ENCODE data around the gene TACC2. TPM values are rescaled to one million over a fixed set of nuclear protein-coding genes. Genes with fewer than 3 reads are reported as not detected.
"Not testable (repeated sequence)": the region's sequence is repeated elsewhere in the genome, so short reads cannot be mapped to it uniquely, and the experiment has no call there.

Gene TACC2
- total RNA-seq, 1 donor from 2014 or later = not detected

- H3K9me3 Mint-ChIP-seq = no peaks in the 10 kb centered on the region
- intact Hi-C loops (cut with micrococcal nuclease) = no loop called here
- H3K36me3 Mint-ChIP-seq (ENCODE audit: low read depth) = no peaks in the 10 kb centered on the region
- no peaks in the 10 kb centered on the region for H3K4me1 Mint-ChIP-seq
- no peaks in the 10 kb centered on the region for H3K27me3 Mint-ChIP-seq
- no peak overlapping the region for H3K27ac Mint-ChIP-seq
- no peak for DNase-seq
- H3K4me3 Mint-ChIP-seq = no peak overlapping the region
These were observed 203.1 kb downstream of the TACC2 start for GRCh38 chr10:122191936-122192541.

DNA sequence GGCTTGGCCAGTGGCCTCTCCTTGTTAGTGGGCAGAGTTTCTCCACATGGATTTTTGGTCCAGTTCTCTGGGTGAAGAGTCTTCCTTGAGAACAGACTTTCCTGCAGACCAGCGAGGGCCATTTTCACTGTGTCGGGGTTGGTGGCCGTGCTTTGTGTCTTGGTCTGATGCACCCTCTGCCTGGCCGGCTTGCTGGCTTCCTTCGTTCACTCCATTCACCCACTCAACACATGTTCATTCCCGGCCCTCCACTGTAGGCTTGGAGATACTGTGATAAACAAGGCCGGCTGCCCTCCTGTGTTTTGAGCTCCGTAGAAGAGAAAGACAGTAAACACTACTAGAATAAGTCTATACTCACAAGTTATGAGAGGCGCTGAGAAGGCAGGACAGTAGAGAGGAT lies 205.3 kb downstream of the TACC2 start:
- H3K4me3 Mint-ChIP-seq = no peak overlapping the region
- no peaks in the 10 kb centered on the region for H3K36me3 Mint-ChIP-seq (ENCODE audit: low read depth)
- intact Hi-C loops (cut with micrococcal nuclease) = no loop called here
- H3K27ac Mint-ChIP-seq = no peak overlapping the region
- DNase-seq = no peak
- no peaks in the 10 kb centered on the region for H3K27me3 Mint-ChIP-seq
- no peaks in the 10 kb centered on the region for H3K4me1 Mint-ChIP-seq
- H3K9me3 Mint-ChIP-seq = no peaks in the 10 kb centered on the region

GRCh38 chr10:122196218-122196617 lies 207.3 kb downstream of the TACC2 start:
- H3K9me3 Mint-ChIP-seq = no peaks in the 10 kb centered on the region
- intact Hi-C loops (cut with micrococcal nuclease) = no loop called here
- no peak for DNase-seq

DNA sequence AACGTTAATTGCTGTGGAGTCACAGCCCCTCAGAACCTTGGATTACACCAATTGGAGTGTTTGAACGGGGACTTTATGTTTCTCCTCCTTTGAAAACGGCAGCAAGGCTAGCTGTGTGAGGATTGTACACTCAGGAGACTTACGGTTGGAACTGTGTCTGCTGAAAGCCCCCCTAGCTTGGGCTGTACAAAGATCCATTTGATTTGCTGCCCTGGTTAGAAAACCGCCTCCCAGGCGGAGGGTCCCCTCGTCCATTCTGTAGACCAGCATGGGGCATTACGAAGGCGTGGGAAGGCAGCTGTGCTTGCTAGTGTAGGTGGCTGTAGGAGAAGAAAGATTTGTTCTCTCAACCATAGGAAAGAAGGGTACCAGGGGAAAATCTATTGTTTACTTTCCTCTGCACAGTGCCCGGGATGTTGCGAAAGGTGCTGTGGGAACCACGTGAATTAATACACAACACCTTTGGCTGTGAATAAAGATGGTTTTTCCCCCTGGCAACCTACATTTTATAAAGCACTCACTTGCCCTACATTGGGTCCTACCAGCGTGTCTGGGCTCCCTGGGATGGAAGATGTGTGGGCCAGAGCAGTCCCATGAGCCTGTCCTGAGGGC lies 208.8 kb downstream of the TACC2 start:
- no peak for DNase-seq
- Mint-ChIP-seq H3K4me3 (no peak overlapping the region), H3K36me3 (ENCODE audit: low read depth) (no peaks in the 10 kb centered on the region), H3K9me3 (no peaks in the 10 kb centered on the region), H3K27me3 (no peaks in the 10 kb centered on the region), H3K27ac (no peak overlapping the region), H3K4me1 (no peaks in the 10 kb centered on the region)
- intact Hi-C loops (cut with micrococcal nuclease) = no loop called here

More at GRCh38 chr10:122196218-122196617, 207.3 kb downstream of the TACC2 start:
- Mint-ChIP-seq H3K4me1 (no peaks in the 10 kb centered on the region), H3K4me3 (no peak overlapping the region), H3K27ac (no peak overlapping the region), H3K27me3 (no peaks in the 10 kb centered on the region), H3K36me3 (ENCODE audit: low read depth) (no peaks in the 10 kb centered on the region)

- H3K4me3 Mint-ChIP-seq = no peak overlapping the region
- no peaks in the 10 kb centered on the region for H3K27me3 Mint-ChIP-seq
- DNase-seq = no peak
- H3K9me3 Mint-ChIP-seq = no peaks in the 10 kb centered on the region
- H3K36me3 Mint-ChIP-seq (ENCODE audit: low read depth) = no peaks in the 10 kb centered on the region
- intact Hi-C loops (cut with micrococcal nuclease) = no loop called here
- H3K4me1 Mint-ChIP-seq = no peaks in the 10 kb centered on the region
- no peak overlapping the region for H3K27ac Mint-ChIP-seq
These were observed 209.7 kb downstream of the TACC2 start for GRCh38 chr10:122198631-122199030.

GRCh38 chr10:122199070-122199469 lies 210.1 kb downstream of the TACC2 start:
- intact Hi-C loops (cut with micrococcal nuclease) = no loop called here

GRCh38 chr10:122199689-122200088 lies 210.7 kb downstream of the TACC2 start:
- Mint-ChIP-seq H3K27me3 (no peaks in the 10 kb centered on the region), H3K4me3 (no peak overlapping the region)

More at GRCh38 chr10:122199070-122199469, 210.1 kb downstream of the TACC2 start:
- H3K36me3 Mint-ChIP-seq (ENCODE audit: low read depth) = no peaks in the 10 kb centered on the region
- no peak overlapping the region for H3K27ac Mint-ChIP-seq
- H3K9me3 Mint-ChIP-seq = no peaks in the 10 kb centered on the region
- no peaks in the 10 kb centered on the region for H3K4me1 Mint-ChIP-seq
- H3K27me3 Mint-ChIP-seq = no peaks in the 10 kb centered on the region
- no peak for DNase-seq
- no peak overlapping the region for H3K4me3 Mint-ChIP-seq

GRCh38 chr10:122201401-122201800 lies 212.4 kb downstream of the TACC2 start:
- Mint-ChIP-seq H3K36me3 (ENCODE audit: low read depth) (no peaks in the 10 kb centered on the region), H3K4me1 (no peaks in the 10 kb centered on the region), H3K27ac (no peak overlapping the region), H3K27me3 (no peaks in the 10 kb centered on the region), H3K4me3 (no peak overlapping the region), H3K9me3 (no peaks in the 10 kb centered on the region)
- intact Hi-C loops (cut with micrococcal nuclease) = no loop called here
- no peak for DNase-seq

More at GRCh38 chr10:122199689-122200088, 210.7 kb downstream of the TACC2 start:
- Mint-ChIP-seq H3K4me1 (no peaks in the 10 kb centered on the region), H3K9me3 (no peaks in the 10 kb centered on the region), H3K36me3 (ENCODE audit: low read depth) (no peaks in the 10 kb centered on the region), H3K27ac (no peak overlapping the region)
- intact Hi-C loops (cut with micrococcal nuclease) = no loop called here
- DNase-seq = no peak

GRCh38 chr10:122203180-122203579 lies 214.2 kb downstream of the TACC2 start:
- H3K36me3 Mint-ChIP-seq (ENCODE audit: low read depth); intact Hi-C loops (cut with micrococcal nuclease); H3K27me3 Mint-ChIP-seq; H3K9me3 Mint-ChIP-seq; H3K27ac Mint-ChIP-seq; DNase-seq; H3K4me3 Mint-ChIP-seq; H3K4me1 Mint-ChIP-seq: not testable (repeated sequence)

GRCh38 chr10:122204691-122205489 lies 215.9 kb downstream of the TACC2 start:
- H3K4me3 Mint-ChIP-seq = no peak overlapping the region
- no peaks in the 10 kb centered on the region for H3K9me3 Mint-ChIP-seq
- intact Hi-C loops (cut with micrococcal nuclease) = no loop called here
- no peak for DNase-seq
- no peaks in the 10 kb centered on the region for H3K36me3 Mint-ChIP-seq (ENCODE audit: low read depth)
- peaks cover 3% of the 10 kb centered on the region for H3K27me3 Mint-ChIP-seq
- no peaks in the 10 kb centered on the region for H3K4me1 Mint-ChIP-seq
- H3K27ac Mint-ChIP-seq = no peak overlapping the region

GRCh38 chr10:122206471-122207065 lies 217.6 kb downstream of the TACC2 start:
- H3K9me3 Mint-ChIP-seq = no peaks in the 10 kb centered on the region
- no peak overlapping the region for H3K4me3 Mint-ChIP-seq
- no peaks in the 10 kb centered on the region for H3K4me1 Mint-ChIP-seq
- intact Hi-C loops (cut with micrococcal nuclease) = no loop called here
- H3K36me3 Mint-ChIP-seq (ENCODE audit: low read depth) = no peaks in the 10 kb centered on the region
- no peak for DNase-seq
- peaks cover 3% of the 10 kb centered on the region for H3K27me3 Mint-ChIP-seq
- no peak overlapping the region for H3K27ac Mint-ChIP-seq

- H3K36me3 Mint-ChIP-seq (ENCODE audit: low read depth) = no peaks in the 10 kb centered on the region
- no peak for DNase-seq
- H3K4me3 Mint-ChIP-seq = no peak overlapping the region
- H3K4me1 Mint-ChIP-seq = no peaks in the 10 kb centered on the region
- H3K9me3 Mint-ChIP-seq = no peaks in the 10 kb centered on the region
- intact Hi-C loops (cut with micrococcal nuclease) = no loop called here
- H3K27me3 Mint-ChIP-seq = peaks cover 3% of the 10 kb centered on the region
- H3K27ac Mint-ChIP-seq = no peak overlapping the region
These were observed 218.2 kb downstream of the TACC2 start for GRCh38 chr10:122207163-122207562.

DNA sequence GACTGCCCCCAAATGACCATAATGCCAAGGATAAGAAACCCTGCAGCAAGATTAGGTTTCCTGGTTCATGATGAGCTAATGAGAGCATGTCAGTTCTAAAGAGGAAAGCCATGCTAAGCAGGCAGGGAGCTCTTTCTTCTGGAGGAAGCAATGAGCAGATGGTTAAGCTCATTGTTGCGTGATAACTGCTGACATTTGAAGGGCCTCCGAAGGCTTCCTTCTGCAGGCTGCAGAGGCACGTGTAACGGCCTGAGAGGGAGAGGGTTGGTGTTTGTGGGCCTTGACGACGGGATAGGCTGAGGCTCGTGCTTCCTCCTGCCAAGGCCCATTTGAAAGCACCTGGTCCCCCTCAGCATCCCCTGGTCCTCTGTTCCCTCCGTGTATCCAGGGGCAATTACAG lies 218.6 kb downstream of the TACC2 start:
- no peaks in the 10 kb centered on the region for H3K4me1 Mint-ChIP-seq
- H3K27ac Mint-ChIP-seq = no peak overlapping the region
- peaks cover 3% of the 10 kb centered on the region for H3K27me3 Mint-ChIP-seq
- no peaks in the 10 kb centered on the region for H3K36me3 Mint-ChIP-seq (ENCODE audit: low read depth)
- DNase-seq = no peak
- intact Hi-C loops (cut with micrococcal nuclease) = no loop called here
- no peaks in the 10 kb centered on the region for H3K9me3 Mint-ChIP-seq
- no peak overlapping the region for H3K4me3 Mint-ChIP-seq

All from activated CD4-positive, alpha-beta T cell treated with anti-CD3 and anti-CD28 coated beads, Interleukin-2, amount 10 ng/mL, durations not matched to agents 24 days and 14 days (primary cell).